Cardiac fibroblast (primary cell): ENCODE results near the gene KLHDC9.

Experiments used
- DNase-seq, 2 donors: peaks; one replicate each; pipeline versions ENCODE4 v3.0.0 to v3.0.0-alpha.2; 2010; ENCODE audit warnings: low read depth in 2 of 2
- H3K4me3 ChIP-seq, 2 donors: replicated peaks in 1 of 2; 1 replicate in 1 of 2; 2 replicates in 1 of 2; pipeline ENCODE4 v1.5.1; 2011; ENCODE audit warnings: low read depth in 2 of 2, low read length in 2 of 2, mild to moderate bottlenecking in 2 of 2, moderate library complexity in 1 of 2
- CTCF ChIP-seq: IDR thresholded peaks from one replicate; pipeline ENCODE4 v1.5.1; 2011; ENCODE audit warnings: low read depth, mild to moderate bottlenecking, low read length, inconsistent platforms

Gene KLHDC9

GRCh38 chr1:161082996-161083747 is 15.0 kb upstream of the KLHDC9 start:
- TF ChIP-seq CTCF, result no peak
- peak; percentile 86 to 96 for DNase-seq
- no peak overlapping the region for H3K4me3 ChIP-seq

- DNase-seq, result peak; percentile 26 to 34
- no peak overlapping the region for H3K4me3 ChIP-seq
- no peak for TF ChIP-seq CTCF
Observed at GRCh38 chr1:161083748-161084596, 14.2 kb upstream of the KLHDC9 start.

- DNase-seq, result no peak
- no peak for TF ChIP-seq CTCF
- H3K4me3 ChIP-seq, result no peak overlapping the region
Observed at GRCh38 chr1:161084597-161084988, 13.6 kb upstream of the KLHDC9 start.

- DNase-seq, result no peak
- no peak for TF ChIP-seq CTCF
- no peak overlapping the region for H3K4me3 ChIP-seq
Observed at GRCh38 chr1:161085165-161085564, 13.0 kb upstream of the KLHDC9 start.

- TF ChIP-seq CTCF, result no peak
- DNase-seq, result no peak
- H3K4me3 ChIP-seq, result no peak overlapping the region
Observed at GRCh38 chr1:161086457-161086856, 11.7 kb upstream of the KLHDC9 start.

- no peak for TF ChIP-seq CTCF
- no peak overlapping the region for H3K4me3 ChIP-seq
- DNase-seq, result peak; percentile 22 to 57
Observed at GRCh38 chr1:161088587-161089110, 9.5 kb upstream of the KLHDC9 start.
